ENCODE data around the gene GSS.

The GSS gene

GRCh38 chr20:34891166-34892062 lies 64.2 kb downstream of the GSS start:
- H2BK15ac ChIP-seq (replicated peaks; ENCODE audit: low read depth) = no peak overlapping the region
- no peak for DNase-seq
- WGBS (ENCODE audit: extremely low coverage, insufficient coverage, low lambda C conversion rate) = no CpG with 5 or more reads among the region's 2 CpGs

GRCh38 chr20:34888468-34888867 lies 67.1 kb downstream of the GSS start:
- Histone ChIP-seq H2BK15ac (replicated peaks; ENCODE audit: low read depth) (no peak overlapping the region), H3K36me3 (ENCODE audit: control insufficient read depth, insufficient read depth, low read length) (no peaks in the 10 kb centered on the region), H3K4me1 (ENCODE audit: control insufficient read depth, low read depth, low read length) (no peaks in the 10 kb centered on the region), H3K18ac (ENCODE audit: low read length) (no peak overlapping the region), H3K4me3 (ENCODE audit: low read length) (no peak overlapping the region), H3K79me2 (ENCODE audit: control insufficient read depth, insufficient read depth, low read length) (no peaks in the 10 kb centered on the region), H3K27me3 (ENCODE audit: insufficient read depth, low read length, poor library complexity) (no peaks in the 10 kb centered on the region), H3K4ac (ENCODE audit: low read depth, low read length) (no peak overlapping the region), H2BK120ac (ENCODE audit: low read depth, low read length) (no peak overlapping the region), H3K4me2 (ENCODE audit: low read length) (no peak overlapping the region), H2AK5ac (ENCODE audit: low read length) (no peak overlapping the region), H3K56ac (ENCODE audit: low read length) (no peak overlapping the region), H4K5ac (ENCODE audit: low read length) (no peak overlapping the region), H3K27ac (ENCODE audit: low read depth, low read length) (no peak overlapping the region), H3K23ac (ENCODE audit: low read length) (no peak overlapping the region), H4K8ac (ENCODE audit: low read depth, low read length) (no peak overlapping the region), H3K79me1 (ENCODE audit: low read length) (no peaks in the 10 kb centered on the region), H3K9ac (ENCODE audit: low read length) (no peak overlapping the region), H2BK5ac (ENCODE audit: low read length) (no peak overlapping the region)
- DNase-seq = no peak
- no CpG with 5 or more reads among the region's 1 CpG for WGBS (ENCODE audit: extremely low coverage, insufficient coverage, low lambda C conversion rate)

More at GRCh38 chr20:34891166-34892062, 64.2 kb downstream of the GSS start:
- Histone ChIP-seq H3K4ac (ENCODE audit: low read depth, low read length) (no peak overlapping the region), H3K27me3 (ENCODE audit: insufficient read depth, low read length, poor library complexity) (no peaks in the 10 kb centered on the region), H4K8ac (ENCODE audit: low read depth, low read length) (no peak overlapping the region), H3K4me2 (ENCODE audit: low read length) (no peak overlapping the region), H3K4me1 (ENCODE audit: control insufficient read depth, low read depth, low read length) (no peaks in the 10 kb centered on the region), H3K18ac (ENCODE audit: low read length) (no peak overlapping the region), H3K27ac (ENCODE audit: low read depth, low read length) (no peak overlapping the region), H3K4me3 (ENCODE audit: low read length) (no peak overlapping the region), H4K5ac (ENCODE audit: low read length) (no peak overlapping the region), H3K79me2 (ENCODE audit: control insufficient read depth, insufficient read depth, low read length) (no peaks in the 10 kb centered on the region), H2BK120ac (ENCODE audit: low read depth, low read length) (no peak overlapping the region), H3K9ac (ENCODE audit: low read length) (no peak overlapping the region), H2BK5ac (ENCODE audit: low read length) (no peak overlapping the region), H3K56ac (ENCODE audit: low read length) (no peak overlapping the region), H2AK5ac (ENCODE audit: low read length) (no peak overlapping the region), H3K79me1 (ENCODE audit: low read length) (no peaks in the 10 kb centered on the region), H3K36me3 (ENCODE audit: control insufficient read depth, insufficient read depth, low read length) (no peaks in the 10 kb centered on the region), H3K23ac (ENCODE audit: low read length) (no peak overlapping the region)

- H3K27me3 ChIP-seq (ENCODE audit: insufficient read depth, low read length, poor library complexity) = no peaks in the 10 kb centered on the region
- H3K4ac ChIP-seq (ENCODE audit: low read depth, low read length) = no peak overlapping the region
- no peak overlapping the region for H2BK15ac ChIP-seq (replicated peaks; ENCODE audit: low read depth)
- H3K9ac ChIP-seq (ENCODE audit: low read length) = no peak overlapping the region
- no peak overlapping the region for H3K4me3 ChIP-seq (ENCODE audit: low read length)
- H4K8ac ChIP-seq (ENCODE audit: low read depth, low read length) = no peak overlapping the region
- H2BK120ac ChIP-seq (ENCODE audit: low read depth, low read length) = no peak overlapping the region
- no peaks in the 10 kb centered on the region for H3K79me2 ChIP-seq (ENCODE audit: control insufficient read depth, insufficient read depth, low read length)
- no peaks in the 10 kb centered on the region for H3K4me1 ChIP-seq (ENCODE audit: control insufficient read depth, low read depth, low read length)
- no peaks in the 10 kb centered on the region for H3K36me3 ChIP-seq (ENCODE audit: control insufficient read depth, insufficient read depth, low read length)
- no peak overlapping the region for H3K18ac ChIP-seq (ENCODE audit: low read length)
- no peak overlapping the region for H3K27ac ChIP-seq (ENCODE audit: low read depth, low read length)
- no CpG with 5 or more reads among the region's 3 CpGs for WGBS (ENCODE audit: extremely low coverage, insufficient coverage, low lambda C conversion rate)
- no peaks in the 10 kb centered on the region for H3K79me1 ChIP-seq (ENCODE audit: low read length)
- H2BK5ac ChIP-seq (ENCODE audit: low read length) = no peak overlapping the region
- no peak overlapping the region for H3K23ac ChIP-seq (ENCODE audit: low read length)
- no peak overlapping the region for H3K4me2 ChIP-seq (ENCODE audit: low read length)
- no peak for DNase-seq
- H3K56ac ChIP-seq (ENCODE audit: low read length) = no peak overlapping the region
- H4K5ac ChIP-seq (ENCODE audit: low read length) = no peak overlapping the region
- H2AK5ac ChIP-seq (ENCODE audit: low read length) = no peak overlapping the region
Observed at GRCh38 chr20:34887023-34887422, 68.6 kb downstream of the GSS start.

- Histone ChIP-seq H3K79me2 (ENCODE audit: control insufficient read depth, insufficient read depth, low read length) (no peaks in the 10 kb centered on the region), H3K36me3 (ENCODE audit: control insufficient read depth, insufficient read depth, low read length) (no peaks in the 10 kb centered on the region)
Observed at GRCh38 chr20:34886122-34886521, 69.5 kb downstream of the GSS start.

GRCh38 chr20:34884260-34884659 lies 71.3 kb downstream of the GSS start:
- H3K36me3 ChIP-seq (ENCODE audit: control insufficient read depth, insufficient read depth, low read length) = no peaks in the 10 kb centered on the region
- H2BK120ac ChIP-seq (ENCODE audit: low read depth, low read length) = no peak overlapping the region
- no peaks in the 10 kb centered on the region for H3K27me3 ChIP-seq (ENCODE audit: insufficient read depth, low read length, poor library complexity)
- H3K9ac ChIP-seq (ENCODE audit: low read length) = no peak overlapping the region
- no peak overlapping the region for H3K4me2 ChIP-seq (ENCODE audit: low read length)
- H3K4ac ChIP-seq (ENCODE audit: low read depth, low read length) = no peak overlapping the region
- H3K18ac ChIP-seq (ENCODE audit: low read length) = no peak overlapping the region
- no peak overlapping the region for H3K27ac ChIP-seq (ENCODE audit: low read depth, low read length)
- no peaks in the 10 kb centered on the region for H3K79me1 ChIP-seq (ENCODE audit: low read length)
- H3K79me2 ChIP-seq (ENCODE audit: control insufficient read depth, insufficient read depth, low read length) = no peaks in the 10 kb centered on the region
- H3K23ac ChIP-seq (ENCODE audit: low read length) = no peak overlapping the region
- no peak overlapping the region for H4K5ac ChIP-seq (ENCODE audit: low read length)
- H2AK5ac ChIP-seq (ENCODE audit: low read length) = no peak overlapping the region
- H3K4me3 ChIP-seq (ENCODE audit: low read length) = no peak overlapping the region
- H2BK5ac ChIP-seq (ENCODE audit: low read length) = no peak overlapping the region
- no peak overlapping the region for H3K56ac ChIP-seq (ENCODE audit: low read length)
- no peak overlapping the region for H2BK15ac ChIP-seq (replicated peaks; ENCODE audit: low read depth)
- no peak overlapping the region for H4K8ac ChIP-seq (ENCODE audit: low read depth, low read length)
- WGBS (ENCODE audit: extremely low coverage, insufficient coverage, low lambda C conversion rate) = no CpG with 5 or more reads among the region's 1 CpG
- DNase-seq = no peak
- H3K4me1 ChIP-seq (ENCODE audit: control insufficient read depth, low read depth, low read length) = no peaks in the 10 kb centered on the region

More at GRCh38 chr20:34886122-34886521, 69.5 kb downstream of the GSS start:
- Histone ChIP-seq H3K4me3 (ENCODE audit: low read length) (no peak overlapping the region), H3K79me1 (ENCODE audit: low read length) (no peaks in the 10 kb centered on the region), H3K4ac (ENCODE audit: low read depth, low read length) (no peak overlapping the region), H2BK120ac (ENCODE audit: low read depth, low read length) (no peak overlapping the region), H3K4me2 (ENCODE audit: low read length) (no peak overlapping the region), H3K4me1 (ENCODE audit: control insufficient read depth, low read depth, low read length) (no peaks in the 10 kb centered on the region), H2AK5ac (ENCODE audit: low read length) (no peak overlapping the region), H3K56ac (ENCODE audit: low read length) (no peak overlapping the region), H3K23ac (ENCODE audit: low read length) (no peak overlapping the region), H3K18ac (ENCODE audit: low read length) (no peak overlapping the region), H4K5ac (ENCODE audit: low read length) (no peak overlapping the region), H4K8ac (ENCODE audit: low read depth, low read length) (no peak overlapping the region), H2BK5ac (ENCODE audit: low read length) (no peak overlapping the region), H2BK15ac (replicated peaks; ENCODE audit: low read depth) (no peak overlapping the region), H3K9ac (ENCODE audit: low read length) (no peak overlapping the region), H3K27ac (ENCODE audit: low read depth, low read length) (no peak overlapping the region), H3K27me3 (ENCODE audit: insufficient read depth, low read length, poor library complexity) (no peaks in the 10 kb centered on the region)
- no peak for DNase-seq
- no CpG with 5 or more reads among the region's 3 CpGs for WGBS (ENCODE audit: extremely low coverage, insufficient coverage, low lambda C conversion rate)

All from mesendoderm (in vitro differentiated cells).